HCT116 (cell line): ENCODE data around the gene NDUFB7. TPM values are rescaled to one million over a fixed set of nuclear protein-coding genes. Genes with fewer than 3 reads are reported as not detected.
A peak's percentile ranks its signal among the peaks of the same experiment; 100 is the strongest.

Source experiments
- ATAC-seq: fragments of 200-7000 bp; cut with Tn5 transposase; 2 replicates; pipeline ENCODE4 v1.9.1; 2020; ENCODE audit warnings: mild to moderate bottlenecking, moderate library complexity
- BruUV-seq: library from RNA; stranded (reverse); fragments of 400-500 nt; replicated peaks from 2 replicates; lab custom pipeline; 2021; lab: Mats Ljungman, UMichigan
- CTCF ChIA-PET: fragments of 300-600 bp; sonication (Branson Sonifier 250); formaldehyde crosslinking; loops from one replicate; lab custom pipeline; 2021; ENCODE audit warnings: antibody characterized with exemption; lab: Charles Lee
- POLR2A ChIA-PET: fragments of 300-600, 350-600 bp; sonication (Branson Sonifier 250); formaldehyde crosslinking; loops from one replicate; lab custom pipeline; 2021; ENCODE audit warnings: antibody characterized with exemption; lab: Charles Lee
- RAD21 ChIA-PET, 2 experiments: fragments of 300-600 bp; sonication (Branson Sonifier 250); formaldehyde crosslinking; loops; one replicate each; lab custom pipeline; 2023; ENCODE audit warnings: low total read pairs in 2 of 2; ENCODE audit not compliant: uncharacterized antibody in 2 of 2, unreplicated experiment in 2 of 2, low non-redundant PET in 1 of 2; lab: Charles Lee
- DNase-seq: peaks from one replicate; pipeline ENCODE4 v3.0.0-alpha.2; 2010; ENCODE audit warnings: low read depth, low spot score
- H2AFZ ChIP-seq: fragments of 200-600 bp; shearing (Covaris generic), sonication (generic); 2 replicates; pipeline ENCODE4 v1.6.1; 2017; ENCODE audit warnings: low read depth, mixed run types, mixed read lengths, antibody characterized with exemption, low read length; ENCODE audit not compliant: poor library complexity, severe bottlenecking
- H3K27ac ChIP-seq: 2 replicates; pipeline ENCODE4 v1.5.1; 2012; ENCODE audit warnings: low read depth, low read length
- H3K27me3 ChIP-seq: fragments of 200-600 bp; sonication (generic); 2 replicates; pipeline ENCODE4 v1.6.1; 2016; ENCODE audit warnings: mixed run types, low read length, mixed read lengths; ENCODE audit not compliant: insufficient read depth
- H3K36me3 ChIP-seq, 2 experiments: fragments of 200-500 bp in 1 of 2; fragments of 200-600 bp in 1 of 2; sonication (Bioruptor generic) in 1 of 2; sonication (generic) in 1 of 2; 2 replicates each; pipeline versions ENCODE4 v1.5.1 to v1.6.1; 2014 to 2016; ENCODE audit warnings: low read length in 2 of 2, inconsistent platforms in 1 of 2, mixed read lengths in 1 of 2, mixed run types in 1 of 2; ENCODE audit not compliant: insufficient read depth in 2 of 2, control insufficient read depth in 1 of 2
- H3K4me1 ChIP-seq, 2 experiments: fragments of 200-600 bp in 1 of 2; sonication (generic) in 1 of 2; 2 replicates each; pipeline versions ENCODE4 v1.5.1 to v1.6.1; 2012 to 2017; ENCODE audit warnings: low read length in 2 of 2, inconsistent platforms in 1 of 2, mild to moderate bottlenecking in 1 of 2, mixed read lengths in 1 of 2, mixed run types in 1 of 2, moderate library complexity in 1 of 2; ENCODE audit not compliant: insufficient read depth in 2 of 2, control insufficient read depth in 1 of 2
- H3K4me2 ChIP-seq: fragments of 200-600 bp; sonication (generic); 2 replicates; pipeline ENCODE4 v1.6.1; 2017; ENCODE audit warnings: mixed run types, low read length, mixed read lengths
- H3K4me3 ChIP-seq, 2 experiments: fragments of 200-600 bp in 1 of 2; sonication (generic) in 1 of 2; replicated peaks in 1 of 2; 2 replicates each; pipeline ENCODE4 v1.5.1; 2011 to 2016; ENCODE audit warnings: low read length in 2 of 2, control low read depth in 1 of 2, low read depth in 1 of 2, mild to moderate bottlenecking in 1 of 2, mixed read lengths in 1 of 2, mixed run types in 1 of 2
- H3K79me2 ChIP-seq: fragments of 200-600 bp; sonication (generic); 2 replicates; pipeline ENCODE4 v1.6.1; 2017; ENCODE audit warnings: mild to moderate bottlenecking, mixed run types, low read length, moderate library complexity, mixed read lengths; ENCODE audit not compliant: insufficient read depth
- H3K9ac ChIP-seq: fragments of 200-600 bp; sonication (generic); 2 replicates; pipeline ENCODE4 v1.6.1; 2016; ENCODE audit warnings: low read length, mixed read lengths
- H3K9me2 ChIP-seq: fragments of 200-600 bp; sonication (generic), shearing (Covaris generic); 2 replicates; pipeline ENCODE4 v1.6.1; 2017; ENCODE audit warnings: mixed run types, mild to moderate bottlenecking, moderate library complexity; ENCODE audit not compliant: insufficient read depth
- H3K9me3 ChIP-seq, 2 experiments: fragments of 200-500 bp in 1 of 2; fragments of 200-600 bp in 1 of 2; sonication (Bioruptor generic) in 1 of 2; sonication (generic) in 1 of 2; 2 replicates each; pipeline ENCODE4 v1.6.1; 2014 to 2017; ENCODE audit warnings: low read length in 2 of 2, mixed read lengths in 2 of 2, inconsistent platforms in 1 of 2, low read depth in 1 of 2, mild to moderate bottlenecking in 1 of 2, mixed run types in 1 of 2, moderate library complexity in 1 of 2; ENCODE audit not compliant: control insufficient read depth in 1 of 2, insufficient read depth in 1 of 2
- H4K20me1 ChIP-seq: fragments of 200-600 bp; sonication (generic), shearing (Covaris generic); 2 replicates; pipeline ENCODE4 v1.6.1; 2017; ENCODE audit warnings: mixed run types, mild to moderate bottlenecking, moderate library complexity; ENCODE audit not compliant: insufficient read depth
- CBX3 ChIP-seq: IDR thresholded peaks from 2 replicates; pipeline ENCODE4 v1.6.1; 2012; ENCODE audit warnings: low read depth
- CEBPB ChIP-seq: IDR thresholded peaks from 2 replicates; pipeline ENCODE4 v1.6.1; 2012; ENCODE audit warnings: low read depth
- EGR1 ChIP-seq: IDR thresholded peaks from 2 replicates; pipeline ENCODE4 v1.6.1; 2012; ENCODE audit warnings: low read depth
- ELF1 ChIP-seq: IDR thresholded peaks from 2 replicates; pipeline ENCODE4 v1.6.1; 2012; ENCODE audit warnings: low read depth, borderline replicate concordance
- EZH2phosphoT487 ChIP-seq: fragments of 200-600 bp; IDR thresholded peaks from 2 replicates; pipeline ENCODE4 v1.6.1; 2018; ENCODE audit warnings: antibody characterized with exemption, borderline replicate concordance
- POLR2AphosphoS5 ChIP-seq: IDR thresholded peaks from 2 replicates; pipeline ENCODE4 v1.6.1; 2011; ENCODE audit warnings: mild to moderate bottlenecking, low read depth, low read length, moderate library complexity
- RAD21 ChIP-seq: IDR thresholded peaks from 2 replicates; pipeline ENCODE4 v1.6.1; 2012; ENCODE audit warnings: low read depth, mild to moderate bottlenecking
- SIN3A ChIP-seq: IDR thresholded peaks from 2 replicates; pipeline ENCODE4 v1.6.1; 2012; ENCODE audit warnings: low read depth
- SP1 ChIP-seq: IDR thresholded peaks from 2 replicates; pipeline ENCODE4 v1.6.1; 2012; ENCODE audit warnings: low read depth
- SRF ChIP-seq: IDR thresholded peaks from 2 replicates; pipeline ENCODE4 v1.6.1; 2012; ENCODE audit warnings: low read depth
- YY1 ChIP-seq: IDR thresholded peaks from 2 replicates; pipeline ENCODE4 v1.6.1; 2011; ENCODE audit warnings: low read length, low read depth, moderate library complexity, mild to moderate bottlenecking; ENCODE audit not compliant: insufficient replicate concordance; ENCODE audit errors: extremely low read depth
- ZFX ChIP-seq: fragments of 450-650 bp; IDR thresholded peaks from 2 replicates; pipeline ENCODE4 v1.6.1; 2017
- ZNF274 ChIP-seq: fragments of 200-500 bp; sonication (Bioruptor generic); IDR thresholded peaks from 2 replicates; pipeline ENCODE4 v1.6.1; 2014; ENCODE audit warnings: mild to moderate bottlenecking, low read depth, low read length, inconsistent platforms
- intact Hi-C: fragments of 100-400 bp; cut with micrococcal nuclease; formaldehyde crosslinking; loops from 2 replicates; pipeline ENCODE4 v1.10.0; 2022
- total RNA-seq: library from RNA; stranded (reverse); gene quantifications from one replicate; pipeline ENCODE4 v1.2.1, GENCODE V29; 2021; ENCODE audit not compliant: unreplicated experiment
- TF ChIP-seq, protein P1 (sequence below): IDR thresholded peaks from 2 replicates; pipeline ENCODE4 v1.6.1; 2012
- TF ChIP-seq, protein P2 (sequence below): IDR thresholded peaks from 2 replicates; pipeline ENCODE4 v1.6.1; 2012
- TF ChIP-seq, protein P3 (sequence below): IDR thresholded peaks from 2 replicates; pipeline ENCODE4 v1.6.1; 2011; ENCODE audit warnings: mild to moderate bottlenecking, low read length, moderate library complexity; ENCODE audit not compliant: insufficient replicate concordance; ENCODE audit errors: extremely low read depth

The NDUFB7 gene
- total RNA-seq, 1 experiment from 2014 or later, result 167 TPM

DNA sequence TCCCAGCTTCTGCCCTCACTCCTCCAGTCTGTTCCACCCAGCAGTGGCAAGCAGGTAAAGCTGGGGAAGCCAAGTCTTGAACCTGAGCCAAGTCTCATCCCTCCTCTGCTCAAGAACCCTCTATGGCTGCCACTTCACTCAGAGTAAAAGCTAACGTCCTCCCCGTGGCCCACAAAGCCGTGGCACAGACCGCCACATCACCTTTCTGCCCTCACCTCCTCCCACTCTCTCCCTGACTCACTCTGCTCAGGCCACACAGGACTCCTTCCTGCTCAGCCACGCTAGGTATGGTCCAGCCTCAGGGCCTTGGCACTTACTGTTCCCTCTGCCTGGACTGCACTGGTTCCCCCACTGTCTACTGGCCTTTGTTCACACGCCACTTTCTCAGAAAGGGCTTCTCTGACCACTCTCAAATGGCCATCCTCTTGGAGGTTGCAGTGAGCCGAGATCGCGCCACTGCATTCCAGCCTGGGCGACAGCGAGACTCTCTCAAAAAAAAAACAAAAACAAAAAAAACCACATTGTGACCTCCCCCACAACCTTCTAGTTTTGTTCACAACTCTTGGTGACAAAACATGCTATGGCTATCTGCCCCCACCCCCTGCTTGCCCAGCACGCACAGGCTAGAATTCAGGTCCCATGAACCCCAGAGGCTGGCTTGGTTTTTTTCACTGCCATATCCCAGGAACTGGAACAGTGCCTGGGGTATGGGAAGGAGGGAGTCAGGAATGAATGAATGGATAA lies 15.8 kb downstream of the NDUFB7 start:
- peak; percentile 57 for ATAC-seq
- ChIA-PET POLR2A (interaction anchor here (0.9 to 3.0 kb wide), 2 partner anchors 16 to 38 kb away, joined by 3 to 17 read pairs; partner anchors contain the start of genes DNAJB1 and NDUFB7), CTCF (interaction anchor here (0.7 to 2.6 kb wide), 7 partner anchors 9 to 203 kb away, joined by 3 to 14 read pairs (median 4); no protein-coding TSS in a partner anchor), RAD21 (no interaction called here)
- Histone ChIP-seq H3K9ac (peak overlapping the region; percentile 36), H3K27ac (peak overlapping the region; percentile 51), H3K4me1 (peaks cover 37 to 50% of the 10 kb centered on the region in 2 experiments), H3K79me2 (peaks cover 94% of the 10 kb centered on the region), H3K4me3 (peak overlapping the region in 1 of 2 experiments; percentile 13; a peak in 3 of 4 replicates), H3K4me2 (peak overlapping the region; percentile 67), H3K9me2 (no peaks in the 10 kb centered on the region), H4K20me1 (0 out of 2 replicates have a peak, but pooled peaks cover 3% of the 10 kb centered on the region), H3K9me3 (no peaks in the 10 kb centered on the region), H2AFZ (no peak overlapping the region), H3K27me3 (no peaks in the 10 kb centered on the region), H3K36me3 (no peaks in the 10 kb centered on the region)
- no peak for DNase-seq
- intact Hi-C loops, result loop anchor here (5.0 kb wide), 1 partner anchor 131 kb away; no protein-coding TSS in a partner anchor
- no TSS peak for BruUV-seq
- TF ChIP-seq EGR1 (peak; percentile 54), SIN3A (no peak)

DNA sequence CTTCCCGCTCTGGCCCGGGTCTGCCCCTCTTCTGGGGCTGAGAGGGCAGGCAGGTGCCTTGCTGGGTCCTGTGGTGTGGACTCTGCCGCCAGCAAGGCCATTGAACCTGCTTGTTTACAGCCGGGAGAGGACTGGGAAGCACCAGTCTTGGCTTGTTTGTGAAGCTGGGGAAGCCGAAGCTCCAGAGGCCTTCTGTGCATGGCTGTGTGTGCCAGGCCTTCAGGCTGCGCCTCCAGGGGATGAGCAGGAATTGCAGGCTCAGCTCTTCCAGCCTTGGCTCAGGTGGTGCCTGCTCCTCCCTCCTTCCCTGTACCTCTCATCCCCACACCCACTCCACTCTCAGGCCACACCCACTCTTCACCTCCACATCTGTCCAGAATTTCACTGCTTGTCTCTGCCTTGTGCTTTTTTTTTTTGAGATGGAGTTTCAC lies 17.5 kb downstream of the NDUFB7 start:
- no peaks in the 10 kb centered on the region for H3K9me2 ChIP-seq
- CTCF ChIA-PET, result interaction anchor here (0.6 to 1.0 kb wide), 3 partner anchors 17 to 132 kb away, joined by 3 to 4 read pairs (median 3); no protein-coding TSS in a partner anchor
- intact Hi-C loops, result no loop called here
- H3K9ac ChIP-seq, result peak overlapping the region; percentile 24; the same call in 1 of the 2 replicates
- H3K4me3 ChIP-seq, result no peak overlapping the region
- no TSS peak for BruUV-seq
- H3K27me3 ChIP-seq, result no peaks in the 10 kb centered on the region
- DNase-seq (no peak), ATAC-seq (peak; percentile 60)
- POLR2A ChIA-PET, result interaction anchor here (1.1 to 3.0 kb wide), 3 partner anchors 11 to 40 kb away, joined by 3 to 17 read pairs (median 4); partner anchors contain the start of gene DNAJB1
- no peak overlapping the region for H2AFZ ChIP-seq
- TF ChIP-seq CBX3, result no peak
- no peak for TF ChIP-seq EZH2phosphoT487
- TF ChIP-seq YY1, result no peak
- no peak for TF ChIP-seq EGR1
- no peak for TF ChIP-seq ZFX
- TF ChIP-seq POLR2AphosphoS5, result no peak
- no peak for TF ChIP-seq RAD21
- TF ChIP-seq, protein P1, sequence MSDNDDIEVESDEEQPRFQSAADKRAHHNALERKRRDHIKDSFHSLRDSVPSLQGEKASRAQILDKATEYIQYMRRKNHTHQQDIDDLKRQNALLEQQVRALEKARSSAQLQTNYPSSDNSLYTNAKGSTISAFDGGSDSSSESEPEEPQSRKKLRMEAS, result no peak
- TF ChIP-seq SRF, result no peak
- no peak for TF ChIP-seq CEBPB
- TF ChIP-seq ELF1, result no peak
- TF ChIP-seq ZNF274, result no peak
- TF ChIP-seq SP1, result no peak
- TF ChIP-seq, protein P2, sequence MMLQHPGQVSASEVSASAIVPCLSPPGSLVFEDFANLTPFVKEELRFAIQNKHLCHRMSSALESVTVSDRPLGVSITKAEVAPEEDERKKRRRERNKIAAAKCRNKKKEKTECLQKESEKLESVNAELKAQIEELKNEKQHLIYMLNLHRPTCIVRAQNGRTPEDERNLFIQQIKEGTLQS, result no peak
- TF ChIP-seq, protein P3, sequence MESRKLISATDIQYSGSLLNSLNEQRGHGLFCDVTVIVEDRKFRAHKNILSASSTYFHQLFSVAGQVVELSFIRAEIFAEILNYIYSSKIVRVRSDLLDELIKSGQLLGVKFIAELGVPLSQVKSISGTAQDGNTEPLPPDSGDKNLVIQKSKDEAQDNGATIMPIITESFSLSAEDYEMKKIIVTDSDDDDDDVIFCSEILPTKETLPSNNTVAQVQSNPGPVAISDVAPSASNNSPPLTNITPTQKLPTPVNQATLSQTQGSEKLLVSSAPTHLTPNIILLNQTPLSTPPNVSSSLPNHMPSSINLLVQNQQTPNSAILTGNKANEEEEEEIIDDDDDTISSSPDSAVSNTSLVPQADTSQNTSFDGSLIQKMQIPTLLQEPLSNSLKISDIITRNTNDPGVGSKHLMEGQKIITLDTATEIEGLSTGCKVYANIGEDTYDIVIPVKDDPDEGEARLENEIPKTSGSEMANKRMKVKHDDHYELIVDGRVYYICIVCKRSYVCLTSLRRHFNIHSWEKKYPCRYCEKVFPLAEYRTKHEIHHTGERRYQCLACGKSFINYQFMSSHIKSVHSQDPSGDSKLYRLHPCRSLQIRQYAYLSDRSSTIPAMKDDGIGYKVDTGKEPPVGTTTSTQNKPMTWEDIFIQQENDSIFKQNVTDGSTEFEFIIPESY, result no peak
- no peak for TF ChIP-seq SIN3A
- H3K27ac ChIP-seq, result peak overlapping the region; percentile 58
- H3K4me2 ChIP-seq, result peak overlapping the region; percentile 67
- peaks cover 91% of the 10 kb centered on the region for H3K79me2 ChIP-seq
- RAD21 ChIA-PET, result no interaction called here
- H3K4me1 ChIP-seq, result peaks cover 54 to 66% of the 10 kb centered on the region in 2 experiments
- no peaks in the 10 kb centered on the region for H3K9me3 ChIP-seq
- peaks cover 3% of the 10 kb centered on the region; the same call in 1 of the 2 replicates for H4K20me1 ChIP-seq
- no peaks in the 10 kb centered on the region for H3K36me3 ChIP-seq
